Neural progenitor cell (in vitro differentiated cells): ENCODE data around the gene PSD2.

Experiments used
- CTCF ChIP-seq: fragments of 200-600 bp; sonication (generic); IDR thresholded peaks from 2 replicates; pipeline ENCODE4 v1.5.1; 2017; ENCODE audit warnings: antibody characterized with exemption, mild to moderate bottlenecking
- EZH2 ChIP-seq: fragments of 200-600 bp; sonication (generic); IDR thresholded peaks from 2 replicates; pipeline ENCODE4 v1.6.1; 2017; ENCODE audit warnings: antibody characterized with exemption, mild to moderate bottlenecking, moderate library complexity

DNA sequence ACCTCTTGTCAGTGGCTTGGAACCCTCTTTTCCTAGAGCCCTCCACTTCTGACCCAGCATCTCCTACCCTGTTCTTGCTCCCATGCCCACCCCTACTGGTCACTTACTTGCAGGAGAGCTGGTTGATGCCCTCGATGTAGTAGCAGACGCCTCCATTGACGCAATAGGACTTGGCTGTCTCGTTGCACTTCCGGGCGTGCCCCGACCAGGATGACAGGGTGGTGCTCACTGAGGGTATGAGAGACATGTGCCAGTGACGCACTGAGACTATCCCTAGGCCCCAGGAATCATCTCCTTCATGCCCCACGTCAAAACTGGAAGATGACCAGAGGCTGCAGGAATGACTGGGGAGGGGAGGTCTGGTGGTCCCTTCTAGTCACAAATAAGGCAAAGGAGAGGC lies 76.0 kb downstream of the PSD2 start:
- TF ChIP-seq EZH2 (no peak), CTCF (no peak)
